Endothelial cell of hepatic sinusoid (primary cell): ENCODE results near the gene RICTOR.

ENCODE experiments used
- in situ Hi-C: cut with HindIII; loops from 2 replicates; pipeline ENCODE4 v1.10.0; 2017; ENCODE audit warnings: low sequenced_read_pairs

Gene RICTOR

GRCh38 chr5:38892363-38892762 is 181.8 kb downstream of the RICTOR start:
- in situ Hi-C loops = no loop called here

- in situ Hi-C loops = no loop called here
These were observed 182.6 kb downstream of the RICTOR start for GRCh38 chr5:38891563-38891962.

- in situ Hi-C loops = no loop called here
These were observed 184.8 kb downstream of the RICTOR start for GRCh38 chr5:38889424-38889823.

GRCh38 chr5:38888041-38888440 is 186.2 kb downstream of the RICTOR start:
- in situ Hi-C loops = no loop called here
